Neural cell (in vitro differentiated cells): ENCODE measurements around the gene GRIP1.

Experiments used
- EP300 ChIP-seq: fragments of 450-650 bp; conservative IDR thresholded peaks from 2 replicates; pipeline ENCODE4 v1.6.1; 2014; ENCODE audit warnings: antibody characterized with exemption, mild to moderate bottlenecking, moderate library complexity; ENCODE audit not compliant: poor library complexity, severe bottlenecking
- EZH2 ChIP-seq: fragments of 200-600, 300-800 bp; shearing (Covaris generic), sonication (generic); IDR thresholded peaks from 2 replicates; pipeline ENCODE4 v1.6.1; 2014; ENCODE audit warnings: antibody characterized with exemption, low read length, borderline replicate concordance, mild to moderate bottlenecking; ENCODE audit not compliant: insufficient read depth, poor library complexity, severe bottlenecking
- POLR2AphosphoS5 ChIP-seq: IDR thresholded peaks from 2 replicates; pipeline ENCODE4 v1.6.1; 2012
- SMC3 ChIP-seq: fragments of 450-650 bp; conservative IDR thresholded peaks from 2 replicates; pipeline ENCODE4 v1.6.1; 2014; ENCODE audit warnings: antibody characterized with exemption, mild to moderate bottlenecking, moderate library complexity; ENCODE audit not compliant: poor library complexity
- TAF1 ChIP-seq: IDR thresholded peaks from 2 replicates; pipeline ENCODE4 v1.6.1; 2012; ENCODE audit warnings: low read depth
- TF ChIP-seq, protein P1 (sequence below): fragments of 450-650 bp; IDR thresholded peaks from 2 replicates; pipeline ENCODE4 v1.5.1; 2014; ENCODE audit warnings: antibody characterized with exemption, mild to moderate bottlenecking, moderate library complexity; ENCODE audit not compliant: poor library complexity, severe bottlenecking
- TF ChIP-seq, protein P2 (sequence below): IDR thresholded peaks from 2 replicates; pipeline ENCODE4 v1.6.1; 2012; ENCODE audit warnings: borderline replicate concordance

DNA sequence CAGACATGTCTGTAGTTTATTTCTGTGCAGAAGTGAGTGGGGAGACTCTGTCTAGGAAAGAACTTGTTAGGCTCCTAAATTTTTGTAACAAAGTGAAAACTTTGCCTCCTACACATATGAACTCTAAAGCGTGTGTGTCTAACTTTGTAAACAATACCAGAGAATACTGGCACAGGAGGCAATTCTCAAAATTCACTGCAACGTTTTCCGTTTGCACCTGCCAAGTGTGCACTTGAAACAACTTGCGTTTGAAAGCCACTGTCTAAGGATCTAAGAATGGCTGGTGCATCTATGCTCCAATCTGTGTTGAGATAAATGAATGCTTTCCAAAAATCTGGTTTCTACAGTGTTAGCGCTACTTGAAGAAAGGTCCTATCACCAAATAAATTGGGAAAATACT lies 15.3 kb downstream of the GRIP1 start:
- TF ChIP-seq EP300: no peak
- TF ChIP-seq POLR2AphosphoS5: no peak
- no peak for TF ChIP-seq SMC3
- TF ChIP-seq, protein P1, sequence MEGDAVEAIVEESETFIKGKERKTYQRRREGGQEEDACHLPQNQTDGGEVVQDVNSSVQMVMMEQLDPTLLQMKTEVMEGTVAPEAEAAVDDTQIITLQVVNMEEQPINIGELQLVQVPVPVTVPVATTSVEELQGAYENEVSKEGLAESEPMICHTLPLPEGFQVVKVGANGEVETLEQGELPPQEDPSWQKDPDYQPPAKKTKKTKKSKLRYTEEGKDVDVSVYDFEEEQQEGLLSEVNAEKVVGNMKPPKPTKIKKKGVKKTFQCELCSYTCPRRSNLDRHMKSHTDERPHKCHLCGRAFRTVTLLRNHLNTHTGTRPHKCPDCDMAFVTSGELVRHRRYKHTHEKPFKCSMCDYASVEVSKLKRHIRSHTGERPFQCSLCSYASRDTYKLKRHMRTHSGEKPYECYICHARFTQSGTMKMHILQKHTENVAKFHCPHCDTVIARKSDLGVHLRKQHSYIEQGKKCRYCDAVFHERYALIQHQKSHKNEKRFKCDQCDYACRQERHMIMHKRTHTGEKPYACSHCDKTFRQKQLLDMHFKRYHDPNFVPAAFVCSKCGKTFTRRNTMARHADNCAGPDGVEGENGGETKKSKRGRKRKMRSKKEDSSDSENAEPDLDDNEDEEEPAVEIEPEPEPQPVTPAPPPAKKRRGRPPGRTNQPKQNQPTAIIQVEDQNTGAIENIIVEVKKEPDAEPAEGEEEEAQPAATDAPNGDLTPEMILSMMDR: no peak
- TF ChIP-seq, protein P2, sequence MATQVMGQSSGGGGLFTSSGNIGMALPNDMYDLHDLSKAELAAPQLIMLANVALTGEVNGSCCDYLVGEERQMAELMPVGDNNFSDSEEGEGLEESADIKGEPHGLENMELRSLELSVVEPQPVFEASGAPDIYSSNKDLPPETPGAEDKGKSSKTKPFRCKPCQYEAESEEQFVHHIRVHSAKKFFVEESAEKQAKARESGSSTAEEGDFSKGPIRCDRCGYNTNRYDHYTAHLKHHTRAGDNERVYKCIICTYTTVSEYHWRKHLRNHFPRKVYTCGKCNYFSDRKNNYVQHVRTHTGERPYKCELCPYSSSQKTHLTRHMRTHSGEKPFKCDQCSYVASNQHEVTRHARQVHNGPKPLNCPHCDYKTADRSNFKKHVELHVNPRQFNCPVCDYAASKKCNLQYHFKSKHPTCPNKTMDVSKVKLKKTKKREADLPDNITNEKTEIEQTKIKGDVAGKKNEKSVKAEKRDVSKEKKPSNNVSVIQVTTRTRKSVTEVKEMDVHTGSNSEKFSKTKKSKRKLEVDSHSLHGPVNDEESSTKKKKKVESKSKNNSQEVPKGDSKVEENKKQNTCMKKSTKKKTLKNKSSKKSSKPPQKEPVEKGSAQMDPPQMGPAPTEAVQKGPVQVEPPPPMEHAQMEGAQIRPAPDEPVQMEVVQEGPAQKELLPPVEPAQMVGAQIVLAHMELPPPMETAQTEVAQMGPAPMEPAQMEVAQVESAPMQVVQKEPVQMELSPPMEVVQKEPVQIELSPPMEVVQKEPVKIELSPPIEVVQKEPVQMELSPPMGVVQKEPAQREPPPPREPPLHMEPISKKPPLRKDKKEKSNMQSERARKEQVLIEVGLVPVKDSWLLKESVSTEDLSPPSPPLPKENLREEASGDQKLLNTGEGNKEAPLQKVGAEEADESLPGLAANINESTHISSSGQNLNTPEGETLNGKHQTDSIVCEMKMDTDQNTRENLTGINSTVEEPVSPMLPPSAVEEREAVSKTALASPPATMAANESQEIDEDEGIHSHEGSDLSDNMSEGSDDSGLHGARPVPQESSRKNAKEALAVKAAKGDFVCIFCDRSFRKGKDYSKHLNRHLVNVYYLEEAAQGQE: no peak
- TF ChIP-seq EZH2: no peak
- no peak for TF ChIP-seq TAF1
